Measurements from ENCODE around the gene TIMM29. TPM values are rescaled to one million over a fixed set of nuclear protein-coding genes. Genes with fewer than 3 reads are reported as not detected.

TIMM29 gene
- total RNA-seq, 1 donor from 2014 or later = 66.9 TPM

GRCh38 chr19:10913716-10914340 is 14.8 kb upstream of the TIMM29 start:
- Histone ChIP-seq H3K9me3 (no peaks in the 10 kb centered on the region), H3K4me1 (no peaks in the 10 kb centered on the region), H3K27me3 (no peaks in the 10 kb centered on the region), H3K4me3 (no peak overlapping the region), H3K27ac (no peak overlapping the region), H3K36me3 (peaks cover 70 to 84% of the 10 kb centered on the region in 2 donors)
- no peak for TF ChIP-seq CTCF (IDR thresholded peaks at IDR 0.05)
- no peak for DNase-seq (ENCODE audit: low spot score in 2 of 2)
- intact Hi-C loops (cut with DNase I) = no loop called here

GRCh38 chr19:10915130-10916091 is 13.2 kb upstream of the TIMM29 start:
- Histone ChIP-seq H3K4me1 (no peaks in the 10 kb centered on the region), H3K36me3 (peaks cover 72 to 82% of the 10 kb centered on the region in 2 donors), H3K27me3 (no peaks in the 10 kb centered on the region), H3K27ac (no peak overlapping the region), H3K9me3 (no peaks in the 10 kb centered on the region), H3K4me3 (no peak overlapping the region)
- TF ChIP-seq CTCF (IDR thresholded peaks at IDR 0.05) = no peak
- intact Hi-C loops (cut with DNase I) = no loop called here
- no peak for DNase-seq (ENCODE audit: low spot score in 2 of 2)

GRCh38 chr19:10916602-10917001 is 12.0 kb upstream of the TIMM29 start:
- no peak for DNase-seq (ENCODE audit: low spot score in 2 of 2)
- intact Hi-C loops (cut with DNase I) = no loop called here
- H3K9me3 ChIP-seq = no peaks in the 10 kb centered on the region
- peaks cover 72 to 83% of the 10 kb centered on the region in 2 donors for H3K36me3 ChIP-seq
- no peaks in the 10 kb centered on the region for H3K4me1 ChIP-seq
- H3K27me3 ChIP-seq = no peaks in the 10 kb centered on the region
- no peak overlapping the region for H3K4me3 ChIP-seq
- H3K27ac ChIP-seq = no peak overlapping the region
- no peak for TF ChIP-seq CTCF (IDR thresholded peaks at IDR 0.05)

- Histone ChIP-seq H3K27ac (no peak overlapping the region), H3K4me3 (no peak overlapping the region), H3K9me3 (no peaks in the 10 kb centered on the region), H3K36me3 (peaks cover 77 to 86% of the 10 kb centered on the region in 2 donors), H3K27me3 (no peaks in the 10 kb centered on the region), H3K4me1 (no peaks in the 10 kb centered on the region)
- intact Hi-C loops (cut with DNase I) = no loop called here
- no peak for DNase-seq (ENCODE audit: low spot score in 2 of 2)
- no peak for TF ChIP-seq CTCF (IDR thresholded peaks at IDR 0.05)
These were observed 10.3 kb upstream of the TIMM29 start for GRCh38 chr19:10918359-10918758.

- no peak for TF ChIP-seq CTCF (IDR thresholded peaks at IDR 0.05)
- H3K4me3 ChIP-seq = no peak overlapping the region
- intact Hi-C loops (cut with DNase I) = no loop called here
- H3K27ac ChIP-seq = no peak overlapping the region
- H3K9me3 ChIP-seq = no peaks in the 10 kb centered on the region
- H3K27me3 ChIP-seq = no peaks in the 10 kb centered on the region
- H3K4me1 ChIP-seq = no peaks in the 10 kb centered on the region
- peaks cover 80 to 85% of the 10 kb centered on the region in 2 donors for H3K36me3 ChIP-seq
- DNase-seq (ENCODE audit: low spot score in 2 of 2) = no peak
These were observed 9.0 kb upstream of the TIMM29 start for GRCh38 chr19:10919352-10920287.
